Measurements from ENCODE around the gene PDGFD. TPM values are rescaled to one million over a fixed set of nuclear protein-coding genes. Genes with fewer than 3 reads are reported as not detected.

The PDGFD gene
- total RNA-seq, 1 experiment from 2014 or later, result 1.7 TPM

DNA sequence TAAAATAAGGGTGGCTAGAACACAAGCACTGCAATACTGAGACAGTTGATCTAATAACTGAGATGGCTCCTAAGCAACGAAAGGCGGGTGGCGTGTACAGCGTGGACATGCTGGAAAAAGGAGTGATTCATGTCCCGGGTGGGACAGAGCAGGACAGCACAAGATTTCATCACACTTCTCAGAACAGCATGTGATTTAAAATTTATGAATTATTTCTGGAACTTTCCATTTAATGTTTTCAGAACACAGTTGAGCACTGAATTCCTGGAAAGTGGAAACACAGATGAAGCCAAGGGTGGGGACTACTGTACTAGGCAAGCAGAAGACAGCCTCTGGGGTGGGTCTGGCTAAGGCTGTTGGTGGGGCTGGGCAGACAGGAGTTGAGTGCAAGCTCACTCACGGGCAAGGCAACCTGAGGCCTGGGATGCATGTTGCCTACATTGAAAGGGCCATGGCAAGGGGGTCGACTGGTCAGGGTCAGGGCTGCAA is 293.1 kb downstream of the PDGFD start:
- Histone ChIP-seq H3K56ac (ENCODE audit: insufficient read length, low read depth, low read length) (no peak overlapping the region), H3K18ac (ENCODE audit: insufficient read length, low read depth, low read length) (no peak overlapping the region), H4K20me1 (ENCODE audit: control insufficient read depth, insufficient read depth, insufficient read length) (no peaks in the 10 kb centered on the region), H2AFZ (ENCODE audit: low read length) (no peak overlapping the region), H3K23me2 (ENCODE audit: insufficient read length, low read depth, low read length, poor library complexity, severe bottlenecking) (no peaks in the 10 kb centered on the region), H2BK120ac (ENCODE audit: low read depth, low read length, poor library complexity, severe bottlenecking) (no peak overlapping the region), H4K5ac (ENCODE audit: insufficient read length, low read depth, low read length) (no peak overlapping the region), H2BK20ac (ENCODE audit: low read depth, low read length, poor library complexity, severe bottlenecking) (no peak overlapping the region), H3K4me1 (ENCODE audit: insufficient read depth, low read length) (no peaks in the 10 kb centered on the region), H3K79me1 (ENCODE audit: insufficient read depth, low read depth, low read length, poor library complexity, severe bottlenecking) (no peaks in the 10 kb centered on the region), H4K8ac (replicated peaks; ENCODE audit: insufficient read length, low read depth, low read length) (no peak overlapping the region), H3K9me3 (ENCODE audit: control insufficient read depth, low read depth, low read length) (no peaks in the 10 kb centered on the region), H3T11ph (ENCODE audit: low read length) (no peak overlapping the region), H4K91ac (ENCODE audit: insufficient read length, low read depth, low read length) (no peak overlapping the region), H3K23ac (ENCODE audit: insufficient read length, low read depth, low read length) (no peak overlapping the region), H2BK5ac (ENCODE audit: insufficient read length, low read length) (no peak overlapping the region), H3K27ac (ENCODE audit: insufficient read length, low read depth, low read length) (no peak overlapping the region), H3K14ac (ENCODE audit: insufficient read depth, low read length) (no peak overlapping the region), H3K27me3 (ENCODE audit: insufficient read depth, low read length) (no peaks in the 10 kb centered on the region), H2BK15ac (ENCODE audit: low read depth, low read length) (no peak overlapping the region), H3K4me2 (ENCODE audit: insufficient read depth, insufficient read length, low read length) (no peak overlapping the region), H2AK5ac (ENCODE audit: insufficient read length, low read length) (no peak overlapping the region), H3K4ac (ENCODE audit: low read depth, low read length) (no peak overlapping the region), H3K9ac (ENCODE audit: extremely low read depth, insufficient read length, low read length) (no peak overlapping the region), H2BK12ac (ENCODE audit: insufficient read length, low read depth, low read length) (no peak overlapping the region), H3K79me2 (ENCODE audit: insufficient read depth, low read length) (no peaks in the 10 kb centered on the region)
- no peak overlapping the region; a peak in 1 of 7 replicates for H3K27ac Mint-ChIP-seq
- no CpG with 5 or more reads among the region's 7 CpGs for WGBS (ENCODE audit: extremely low coverage, insufficient read length, low lambda C conversion rate)
- H3K36me3 Mint-ChIP-seq (ENCODE audit: insufficient read depth in 1 of 3, low read depth in 3 of 3), result no peaks in the 10 kb centered on the region
- no peak overlapping the region for H3K4me3 Mint-ChIP-seq
- TF ChIP-seq, protein P1, sequence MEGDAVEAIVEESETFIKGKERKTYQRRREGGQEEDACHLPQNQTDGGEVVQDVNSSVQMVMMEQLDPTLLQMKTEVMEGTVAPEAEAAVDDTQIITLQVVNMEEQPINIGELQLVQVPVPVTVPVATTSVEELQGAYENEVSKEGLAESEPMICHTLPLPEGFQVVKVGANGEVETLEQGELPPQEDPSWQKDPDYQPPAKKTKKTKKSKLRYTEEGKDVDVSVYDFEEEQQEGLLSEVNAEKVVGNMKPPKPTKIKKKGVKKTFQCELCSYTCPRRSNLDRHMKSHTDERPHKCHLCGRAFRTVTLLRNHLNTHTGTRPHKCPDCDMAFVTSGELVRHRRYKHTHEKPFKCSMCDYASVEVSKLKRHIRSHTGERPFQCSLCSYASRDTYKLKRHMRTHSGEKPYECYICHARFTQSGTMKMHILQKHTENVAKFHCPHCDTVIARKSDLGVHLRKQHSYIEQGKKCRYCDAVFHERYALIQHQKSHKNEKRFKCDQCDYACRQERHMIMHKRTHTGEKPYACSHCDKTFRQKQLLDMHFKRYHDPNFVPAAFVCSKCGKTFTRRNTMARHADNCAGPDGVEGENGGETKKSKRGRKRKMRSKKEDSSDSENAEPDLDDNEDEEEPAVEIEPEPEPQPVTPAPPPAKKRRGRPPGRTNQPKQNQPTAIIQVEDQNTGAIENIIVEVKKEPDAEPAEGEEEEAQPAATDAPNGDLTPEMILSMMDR (conservative IDR thresholded peaks at IDR 0.05), result no peak
- H3K4me1 Mint-ChIP-seq, result peaks cover 0 to 3% of the 10 kb centered on the region in 2 experiments; a peak in 1 of 4 replicates
- no peaks in the 10 kb centered on the region for H3K27me3 Mint-ChIP-seq (ENCODE audit: low read depth)
- H3K9me3 Mint-ChIP-seq, result no peaks in the 10 kb centered on the region
- DNase-seq, result no peak
